ENCODE results near the gene KLK8.

GRCh38 chr19:51040151-51040550 lies 38.7 kb upstream of the KLK8 start:
- TF ChIP-seq SIN3A (IDR thresholded peaks at IDR 0.05; ENCODE audit: borderline replicate concordance, insufficient read depth, low read length) (no peak), TAF1 (IDR thresholded peaks at IDR 0.05; ENCODE audit: borderline replicate concordance, insufficient read depth, low read length) (no peak), POLR2AphosphoS5 (IDR thresholded peaks at IDR 0.05; ENCODE audit: low read depth, low read length) (no peak), REST (IDR thresholded peaks at IDR 0.05; ENCODE audit: insufficient read depth in 1 of 2, low read depth in 2 of 2, low read length in 2 of 2) (no peak), FOXP2 (optimal IDR thresholded peaks at IDR 0.05; ENCODE audit: borderline replicate concordance, extremely low read depth, extremely low read length, insufficient read depth) (no peak)
